ENCODE data around the gene LCLAT1. TPM values are rescaled to one million over a fixed set of nuclear protein-coding genes. Genes with fewer than 3 reads are reported as not detected.
"Not testable (repeated sequence)": the region's sequence is repeated elsewhere in the genome, so short reads cannot be mapped to it uniquely, and the experiment has no call there.

The LCLAT1 gene
- polyA plus RNA-seq, 12 donors = 6.9 to 11.2 (median 9.2) TPM; not detected in 1

DNA sequence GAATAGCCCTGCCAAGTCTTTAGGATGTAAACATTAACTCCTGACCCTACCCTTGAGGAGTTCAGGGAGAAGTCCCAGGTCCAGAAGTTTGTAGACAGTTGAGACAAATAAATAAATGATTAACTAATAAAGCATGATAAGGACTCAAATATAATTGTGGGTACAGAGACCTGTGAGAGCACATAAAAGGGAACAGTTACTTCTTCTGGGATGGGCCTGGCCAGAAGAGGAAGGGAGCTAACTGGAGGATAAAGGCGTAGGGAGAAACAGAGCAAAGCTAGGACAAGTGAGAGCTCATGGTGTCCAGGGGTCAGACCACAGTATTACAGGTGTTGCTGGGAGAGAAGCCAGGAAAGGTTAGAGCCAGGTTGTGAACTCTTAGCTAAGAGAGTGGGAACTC lies 3.0 kb downstream of the LCLAT1 start:
- DNase-seq = no peak

DNA sequence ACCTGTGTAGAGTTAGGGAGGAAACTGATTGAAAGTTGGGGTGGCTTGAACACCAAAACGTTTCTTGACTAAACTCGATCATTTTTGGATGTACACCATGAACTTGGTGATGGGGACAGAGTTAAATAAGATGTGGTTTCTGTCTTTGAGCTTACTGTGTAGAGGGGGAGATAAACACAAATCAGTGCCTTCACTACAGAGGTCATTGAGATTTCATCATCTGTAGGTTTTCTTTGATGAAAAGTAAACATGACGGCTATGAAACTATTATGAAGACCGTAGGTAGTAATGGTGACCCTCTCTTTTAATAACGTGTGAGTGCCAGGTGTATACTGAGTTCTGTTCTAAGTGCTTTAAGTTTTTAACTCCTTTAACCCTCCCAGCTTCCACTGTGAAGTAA lies 6.5 kb downstream of the LCLAT1 start:
- DNase-seq = no peak

DNA sequence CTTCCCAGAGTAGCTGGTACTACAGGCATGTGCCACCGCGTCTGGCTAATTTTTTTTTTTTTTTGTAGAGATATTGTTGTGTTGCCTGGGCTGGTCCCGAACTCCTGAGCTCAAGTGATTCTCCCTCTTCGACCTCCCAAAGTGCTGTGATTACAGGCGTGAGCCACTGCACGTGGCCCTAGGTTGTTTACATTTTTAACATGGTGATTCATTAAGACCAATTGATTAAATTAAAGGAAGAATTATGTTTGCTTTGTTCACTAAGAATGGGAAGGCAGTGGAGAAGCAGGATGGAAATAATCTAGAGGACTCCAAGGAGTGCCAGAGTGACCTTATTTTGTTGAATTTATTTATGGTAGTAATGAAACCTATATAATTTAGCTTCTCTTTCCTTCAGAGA lies 7.5 kb downstream of the LCLAT1 start:
- DNase-seq = no peak

DNA sequence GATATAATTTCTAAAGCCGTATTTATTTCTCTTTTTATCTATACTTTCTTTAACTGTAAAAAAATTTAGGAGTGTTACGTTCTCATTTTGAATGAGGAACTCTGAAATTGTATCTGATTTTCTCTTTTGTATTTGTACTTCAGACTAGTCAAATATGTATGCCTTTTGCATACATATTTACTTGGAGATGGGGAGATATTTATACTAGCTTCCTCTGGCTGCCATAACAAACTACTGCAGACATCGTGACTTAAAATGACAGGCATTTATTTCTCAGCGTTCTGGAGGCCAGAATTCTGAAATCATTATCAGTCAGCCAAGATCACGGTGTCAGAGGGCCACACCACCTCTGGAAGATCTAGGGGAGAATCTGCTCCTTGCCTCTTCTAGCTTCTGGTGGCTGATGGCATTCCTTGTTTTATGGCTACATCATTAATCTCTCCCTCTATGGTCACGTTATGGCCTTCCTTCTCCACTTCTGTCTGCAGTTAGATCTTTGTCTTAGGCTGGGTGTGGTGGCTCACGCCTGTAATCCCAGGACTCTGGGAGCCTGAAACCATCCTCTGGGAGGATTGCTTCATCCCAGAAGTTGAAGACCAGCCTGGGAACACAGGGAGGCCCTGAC lies 8.2 kb downstream of the LCLAT1 start:
- DNase-seq = no peak

DNA sequence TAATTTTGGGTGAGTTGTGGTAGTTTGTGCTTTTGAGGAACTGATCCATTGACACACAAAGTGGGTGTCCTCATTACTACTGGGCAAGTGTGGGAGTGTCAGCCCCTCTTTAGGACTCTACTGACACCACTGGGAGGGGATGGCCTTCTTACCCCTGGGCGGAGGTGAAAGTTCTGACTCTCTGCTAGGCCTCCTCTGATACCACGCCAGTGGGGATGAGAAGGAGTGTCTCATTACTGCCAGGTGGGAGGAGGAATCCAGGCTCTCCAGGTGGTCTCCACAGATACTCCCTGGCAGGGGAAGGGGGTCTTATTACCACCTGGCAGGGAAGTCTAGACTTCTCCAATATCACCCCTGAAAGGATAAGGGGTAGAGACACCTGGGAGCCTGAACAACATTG lies 9.1 kb downstream of the LCLAT1 start:
- no peak for DNase-seq

DNA sequence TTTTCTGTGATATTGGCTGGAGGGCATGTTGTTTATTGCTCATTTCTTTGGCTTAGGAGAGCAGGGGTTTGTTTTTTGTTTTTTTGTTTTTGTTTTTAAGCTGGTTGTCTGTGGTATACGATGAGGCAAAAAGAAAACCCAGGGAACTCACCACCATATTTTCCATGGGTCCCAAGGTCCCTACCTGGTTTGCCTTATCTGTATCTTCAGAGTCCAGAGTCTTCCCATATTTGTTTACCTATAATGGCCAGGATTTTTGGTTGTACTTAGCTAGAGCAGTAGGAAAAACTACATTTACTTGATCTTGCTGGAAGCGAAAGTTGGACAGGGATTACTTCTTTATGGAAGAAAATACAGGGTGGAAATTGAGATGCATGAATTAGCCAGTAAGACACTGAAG lies 9.5 kb downstream of the LCLAT1 start:
- DNase-seq = no peak

DNA sequence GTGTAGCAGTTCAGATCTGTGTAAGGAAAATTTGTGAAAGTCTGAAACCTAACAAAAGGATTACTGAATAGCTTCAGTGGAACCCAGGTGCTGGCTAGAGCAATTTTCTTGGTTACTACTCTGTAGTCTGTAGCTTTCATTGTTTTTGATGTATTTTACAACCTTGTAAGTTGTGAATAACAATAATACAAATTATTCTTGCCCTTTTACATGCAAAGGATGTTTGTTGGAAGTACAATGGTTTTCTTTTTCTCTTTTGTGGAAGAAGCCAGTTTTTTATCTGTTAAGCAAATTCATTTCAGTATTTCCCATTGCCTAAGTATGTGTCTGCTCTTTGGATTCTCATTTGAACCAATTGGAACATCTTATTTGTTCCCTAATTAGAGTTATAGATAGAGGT lies 10.2 kb downstream of the LCLAT1 start:
- DNase-seq = no peak

DNA sequence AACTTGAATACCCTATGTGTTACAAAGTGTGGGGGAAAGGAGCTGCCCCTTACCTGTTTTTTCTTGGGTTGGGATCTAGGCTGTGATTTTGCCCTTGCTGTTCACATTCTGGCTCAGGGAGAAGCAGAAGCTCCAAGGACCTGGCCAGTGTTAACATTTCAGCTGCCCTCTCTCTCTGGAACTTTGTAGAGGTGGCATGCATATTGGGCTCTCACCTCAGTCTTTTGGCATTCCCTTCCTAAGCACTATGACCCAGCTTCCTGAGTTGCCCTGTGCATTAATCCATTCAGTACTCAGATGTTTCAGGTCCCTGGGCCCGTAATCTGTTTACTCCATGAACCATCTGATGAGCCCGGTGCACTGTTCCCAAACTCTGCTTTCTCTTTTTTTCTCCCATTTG lies 12.1 kb downstream of the LCLAT1 start:
- no peak for DNase-seq

DNA sequence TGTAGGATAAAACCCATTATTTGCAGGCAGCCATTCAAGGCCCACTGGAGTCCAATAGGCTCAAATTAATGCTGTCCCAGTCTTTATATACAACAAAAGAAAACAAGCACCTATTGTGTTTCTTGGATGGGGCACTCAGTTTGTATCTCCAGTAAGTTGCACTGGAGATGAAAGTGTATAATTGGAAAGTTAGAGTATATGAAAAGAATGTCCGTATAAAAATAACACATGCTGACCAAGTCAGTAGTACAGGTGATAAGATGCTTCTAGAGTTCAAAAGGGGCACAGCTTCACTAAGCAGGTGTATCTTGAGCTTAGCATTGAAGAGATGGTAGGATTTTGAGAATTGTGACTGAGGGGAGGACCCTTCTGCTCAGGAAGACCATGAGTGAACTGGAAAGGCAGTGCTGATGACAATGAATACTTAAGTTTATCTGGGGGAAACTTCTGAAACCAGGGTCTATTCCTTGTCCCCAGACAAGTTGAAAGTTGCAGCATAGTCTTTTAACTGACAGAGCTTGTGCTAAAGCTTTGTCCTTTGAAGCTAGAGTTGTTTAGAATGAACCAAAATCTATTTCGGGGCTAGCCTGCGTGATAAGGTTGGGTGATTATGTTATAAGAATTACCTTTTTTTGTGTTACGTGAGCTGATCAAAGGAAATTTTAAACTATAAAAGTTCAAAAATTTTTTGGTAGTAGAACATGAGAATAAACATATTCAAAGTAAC lies 15.2 kb downstream of the LCLAT1 start:
- no peak for DNase-seq

DNA sequence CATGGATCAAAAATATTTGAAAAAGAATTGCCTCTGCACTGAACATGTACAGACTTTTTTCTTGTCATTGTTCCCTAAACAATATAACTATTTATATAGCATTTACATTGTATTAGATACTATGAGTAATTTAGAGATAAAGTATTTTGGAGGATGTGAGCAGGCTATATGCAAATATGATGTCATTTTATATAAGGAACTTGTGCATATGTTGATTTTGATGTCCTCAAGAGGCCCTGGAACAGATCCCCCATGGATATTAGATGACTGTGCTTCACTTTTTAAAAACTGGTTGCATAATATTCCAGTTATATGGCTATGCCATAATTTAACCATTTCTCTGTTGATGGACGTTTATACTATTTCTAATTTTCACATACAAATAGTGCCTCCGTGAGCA lies 16.5 kb downstream of the LCLAT1 start:
- DNase-seq = no peak

DNA sequence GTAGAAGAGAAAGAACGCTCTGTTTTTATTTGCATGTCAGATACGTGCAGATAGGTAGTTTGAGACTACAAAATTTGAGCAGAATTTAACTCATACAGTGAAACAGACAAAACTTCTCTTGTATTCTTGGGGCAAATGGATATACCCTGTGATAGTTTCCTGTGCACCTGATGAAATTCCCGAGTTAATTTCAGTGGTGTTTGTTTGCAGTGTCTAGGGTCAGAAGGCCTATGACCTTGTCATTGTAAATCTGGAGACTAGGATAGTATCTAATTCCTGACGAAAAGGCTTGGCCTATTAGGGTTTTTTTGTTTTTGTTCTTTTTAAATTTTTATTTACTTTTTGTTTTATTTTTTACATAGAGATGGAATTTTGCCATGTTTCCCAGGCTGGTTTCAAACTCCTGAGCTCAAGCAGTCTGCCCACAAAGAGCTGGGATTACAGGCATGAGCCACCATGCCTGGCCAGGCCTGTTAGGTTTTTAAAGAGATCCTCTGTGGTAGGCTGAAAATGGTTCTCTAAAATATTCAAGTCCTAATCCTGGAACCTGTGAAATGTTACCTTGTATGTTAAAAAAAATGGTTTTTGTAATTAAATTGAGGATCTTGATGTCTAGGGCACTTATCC lies 17.6 kb downstream of the LCLAT1 start:
- DNase-seq = no peak

DNA sequence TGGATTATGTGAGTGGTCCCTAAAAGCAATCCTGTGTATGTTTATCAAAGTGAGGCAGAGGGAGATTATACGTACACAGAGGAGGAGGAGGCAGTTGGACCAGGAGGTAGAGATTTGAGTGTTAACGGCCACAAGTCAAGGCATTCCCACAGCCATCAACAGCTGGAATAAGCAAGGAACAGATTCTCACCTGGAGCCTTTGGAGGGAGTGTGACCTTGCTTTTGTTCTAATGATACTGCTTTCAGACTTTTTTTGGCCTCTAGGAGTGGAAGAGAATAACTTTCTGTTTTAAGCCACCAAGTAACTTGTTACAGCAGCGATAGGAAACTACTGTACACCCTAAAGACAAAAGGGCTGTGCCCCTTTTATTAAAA lies 18.1 kb downstream of the LCLAT1 start:
- DNase-seq = no peak

DNA sequence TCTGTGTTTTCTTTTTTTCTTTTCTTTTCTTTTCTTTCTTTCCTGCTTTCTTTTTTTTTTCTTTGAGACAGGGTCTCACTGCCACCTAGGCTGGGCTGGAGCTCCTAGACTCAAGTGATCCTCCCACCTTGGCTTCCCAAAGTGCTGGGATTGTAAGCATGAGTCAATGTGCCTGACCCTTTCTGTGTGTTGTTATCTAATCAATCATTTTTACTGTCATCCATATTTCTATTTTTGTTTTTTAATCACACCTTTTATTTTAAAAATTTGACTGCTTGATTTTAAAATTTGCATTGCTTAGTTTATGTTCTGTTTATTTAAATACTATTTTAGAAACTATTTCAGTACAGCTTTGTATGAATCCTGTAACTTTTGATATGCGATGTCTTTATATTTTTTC lies 19.2 kb downstream of the LCLAT1 start:
- no peak for DNase-seq

DNA sequence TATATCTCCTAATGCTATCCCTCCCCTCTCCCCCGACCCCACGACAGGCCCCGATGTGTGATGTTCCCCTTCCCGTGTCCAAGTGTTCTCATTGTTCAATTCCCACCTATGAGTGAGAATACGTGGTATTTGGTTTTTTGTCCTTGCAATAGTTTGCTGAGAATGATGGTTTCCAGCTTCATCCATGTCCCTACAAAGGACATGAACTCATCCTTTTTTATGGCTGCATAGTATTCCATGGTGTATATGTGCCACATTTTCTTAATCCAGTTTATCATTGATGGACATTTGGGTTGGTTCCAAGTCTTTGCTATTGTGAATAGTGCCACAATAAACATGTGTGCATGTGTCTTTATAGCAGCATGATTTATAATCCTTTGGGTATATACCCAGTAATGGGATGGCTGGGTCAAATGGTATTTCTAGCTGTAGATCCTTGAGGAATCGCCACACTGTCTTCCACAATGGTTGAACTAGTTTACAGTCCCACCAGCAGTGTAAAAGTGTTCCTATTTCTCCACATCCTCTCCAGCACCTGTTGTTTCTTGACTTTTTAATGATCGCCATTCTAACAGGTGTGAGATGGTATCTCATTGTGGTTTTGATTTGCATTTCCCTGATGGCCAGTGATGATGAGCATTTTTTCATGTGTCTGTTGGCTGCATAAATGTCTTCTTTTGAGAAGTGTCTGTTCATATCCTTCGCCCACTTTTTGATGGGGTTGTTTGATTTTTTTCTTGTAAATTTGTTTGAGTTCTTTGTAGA lies 20.2 kb downstream of the LCLAT1 start:
- DNase-seq = not testable (repeated sequence)

DNA sequence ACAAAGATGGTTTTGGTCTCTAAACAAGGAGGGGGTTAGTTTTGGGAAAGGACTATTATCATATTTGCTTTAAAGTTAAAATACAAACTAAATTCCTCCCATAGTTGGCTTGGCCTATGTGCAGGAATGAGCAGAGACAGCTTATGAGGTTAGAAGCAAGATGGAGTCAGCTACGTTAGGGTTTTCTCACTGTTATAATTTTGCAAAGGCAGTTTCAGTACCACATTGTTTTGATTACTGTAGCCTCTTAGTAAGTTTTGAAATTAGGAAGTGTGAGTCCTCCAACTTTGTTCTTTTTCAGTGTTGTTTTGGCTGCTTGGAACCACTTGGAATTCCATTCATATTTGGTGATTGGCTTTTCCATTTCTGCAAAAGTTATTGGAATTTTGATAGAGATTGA lies 23.4 kb downstream of the LCLAT1 start:
- DNase-seq = no peak

DNA sequence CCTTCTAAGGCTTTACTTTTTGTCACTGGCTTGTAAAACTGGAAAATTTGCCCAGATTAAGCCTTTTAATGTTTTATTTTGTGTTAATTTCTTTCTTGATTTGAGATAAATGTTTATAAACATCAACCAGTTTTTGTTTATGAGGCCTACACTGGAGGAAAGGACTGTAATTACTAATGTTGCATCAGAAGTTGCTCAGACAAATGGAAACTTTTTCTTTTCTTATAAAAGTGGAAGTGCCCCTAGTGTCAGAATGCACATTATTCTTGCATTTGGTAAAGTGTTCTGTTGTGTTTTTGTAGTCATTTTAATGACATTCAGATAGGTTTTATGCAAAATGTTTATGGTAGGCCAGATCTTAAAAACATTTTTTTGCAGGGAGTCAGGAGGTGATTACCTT lies 25.3 kb downstream of the LCLAT1 start:
- no peak for DNase-seq

DNA sequence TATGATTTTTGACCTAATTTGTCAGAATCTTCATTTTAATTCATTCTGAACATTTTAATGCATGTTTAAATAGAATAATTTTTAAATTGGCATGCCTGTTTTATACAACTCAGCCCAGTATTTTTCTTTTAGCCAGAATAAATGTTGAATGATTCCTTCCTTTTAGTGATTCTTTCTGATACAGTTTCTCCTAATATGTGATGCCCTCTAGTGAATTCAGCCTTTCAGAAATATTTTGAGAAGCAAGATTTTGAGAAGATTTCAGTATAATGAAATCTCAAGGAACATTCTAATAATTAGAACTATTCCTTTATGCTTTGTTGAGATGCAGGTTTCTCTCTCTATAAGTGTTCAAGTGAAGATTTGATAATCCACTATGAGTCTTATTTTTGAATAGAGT lies 28.5 kb downstream of the LCLAT1 start:
- no peak for DNase-seq

DNA sequence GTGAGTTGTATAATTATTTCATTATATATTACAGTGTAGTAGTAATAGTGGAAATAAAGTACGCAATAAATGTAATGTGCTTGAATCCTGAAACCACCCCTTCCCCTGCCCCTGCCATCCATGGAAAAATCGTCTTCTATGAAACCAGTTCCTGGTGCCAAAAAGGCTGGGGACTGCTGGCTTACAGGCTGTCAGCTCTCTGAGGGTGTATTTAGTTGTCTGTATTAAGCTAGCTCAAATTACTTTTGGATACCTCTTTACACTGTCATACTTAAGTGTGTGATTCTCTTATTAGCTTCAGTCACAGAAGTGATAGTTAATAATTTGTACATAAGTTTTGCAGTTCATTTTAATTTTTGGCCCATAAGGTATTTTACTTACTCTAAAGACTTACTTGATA lies 29.6 kb downstream of the LCLAT1 start:
- no peak for DNase-seq

DNA sequence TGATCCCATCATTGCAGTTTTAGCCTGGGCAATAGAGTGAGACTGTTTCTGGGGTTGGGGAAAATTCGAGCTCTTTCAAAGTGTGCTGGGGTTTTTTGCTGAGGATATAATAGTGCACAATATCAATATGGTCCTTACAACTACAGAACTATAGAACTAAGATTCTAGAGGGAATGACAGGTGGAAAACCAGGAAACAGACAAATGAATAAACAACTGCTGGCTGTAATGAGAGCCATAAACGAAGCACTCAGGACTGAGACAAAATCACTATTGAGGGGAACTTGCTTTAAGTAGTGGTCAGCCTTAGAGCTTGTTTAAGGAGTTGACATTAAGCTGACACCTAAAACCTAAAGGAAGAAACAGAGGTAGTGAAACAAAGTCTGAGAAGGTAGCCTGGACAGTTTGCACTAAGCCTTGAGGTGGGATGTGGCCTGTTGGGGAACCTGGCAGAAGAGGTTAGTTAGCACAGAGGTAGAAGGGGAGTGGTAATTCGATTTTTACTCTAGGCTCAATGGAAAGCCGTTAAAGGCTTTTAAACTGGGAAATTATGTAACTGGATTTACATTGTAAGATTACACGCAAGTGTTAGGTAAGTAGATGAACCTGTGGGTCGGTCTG lies 33.8 kb downstream of the LCLAT1 start:
- no peak for DNase-seq

DNA sequence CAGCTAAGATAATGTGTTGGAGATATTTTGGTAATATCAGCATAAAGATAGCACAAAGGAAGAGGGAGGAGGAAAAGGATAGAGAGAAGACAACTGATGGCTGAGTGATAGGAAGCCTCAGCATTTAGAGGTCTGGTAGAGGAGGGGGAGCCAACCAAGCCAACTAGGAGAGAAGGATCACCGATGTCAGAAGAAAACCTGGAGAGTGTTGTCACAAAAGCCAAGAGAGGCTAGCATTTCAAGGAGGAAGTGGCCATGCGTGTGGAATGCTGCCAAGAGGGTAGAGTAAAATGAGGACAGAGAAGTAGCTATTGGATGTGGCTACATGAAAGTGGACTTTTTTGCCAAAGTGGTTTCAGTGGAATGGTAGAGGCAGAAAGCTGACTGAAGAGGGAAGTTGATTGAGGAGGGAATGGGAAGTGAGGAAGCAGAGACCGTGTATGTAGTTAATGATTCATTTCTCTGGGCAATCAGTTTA lies 34.3 kb downstream of the LCLAT1 start:
- DNase-seq = no peak

DNA sequence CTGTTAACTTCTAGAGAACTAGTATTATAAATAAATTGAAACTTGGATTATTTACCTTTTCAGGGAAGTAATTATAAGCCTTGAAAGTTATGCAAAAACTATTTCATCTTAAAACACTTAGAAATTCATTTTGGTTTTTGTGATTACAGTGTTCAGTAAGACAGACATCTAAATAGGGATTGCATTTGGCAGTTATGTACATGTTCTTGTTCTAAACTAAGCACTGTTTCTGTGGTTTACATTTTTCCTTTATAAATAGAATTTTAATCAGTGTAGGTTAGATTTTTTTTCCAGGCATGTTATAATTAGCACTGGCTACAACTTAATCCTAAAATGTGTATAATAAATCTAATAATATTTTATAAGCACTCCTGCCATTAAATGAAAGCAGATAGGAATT lies 35.0 kb downstream of the LCLAT1 start:
- no peak for DNase-seq

DNA sequence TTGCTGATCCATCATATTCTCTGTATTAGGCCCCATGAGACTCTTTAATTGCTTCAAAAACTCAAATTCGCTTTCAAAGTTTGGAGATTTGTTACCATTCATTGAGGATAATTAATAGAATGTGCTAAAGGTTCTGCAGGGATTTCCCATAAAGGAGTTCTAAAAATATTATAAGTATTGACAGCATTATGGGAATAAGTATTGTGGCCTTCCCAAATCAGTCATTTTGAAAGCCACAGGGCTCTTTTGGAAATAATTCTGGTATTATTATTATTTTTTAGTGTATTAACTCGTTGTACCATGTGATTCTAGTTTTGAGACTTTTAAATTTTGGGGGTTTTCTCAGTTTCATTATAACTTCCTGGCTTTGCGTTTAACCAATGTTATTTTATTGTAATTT lies 37.1 kb downstream of the LCLAT1 start:
- no peak for DNase-seq

Measured in muscle of arm (tissue), 12 donors.